Astrocyte of the spinal cord (primary cell): ENCODE measurements around the gene SMYD3.
"Not testable (repeated sequence)": the region's sequence is repeated elsewhere in the genome, so short reads cannot be mapped to it uniquely, and the experiment has no call there.

Experiments used
- DNase-seq: peaks from one replicate; pipeline ENCODE4 v3.0.0; 2011; ENCODE audit warnings: low read depth, low spot score
- H3K4me3 ChIP-seq: 2 replicates; pipeline ENCODE4 v1.5.1; 2011; ENCODE audit warnings: low read depth, mild to moderate bottlenecking, low read length, moderate library complexity
- in situ Hi-C: cut with HindIII; loops from 2 replicates; pipeline ENCODE4 v1.10.0; 2017; ENCODE audit warnings: low sequenced_read_pairs
- TF ChIP-seq, protein P1 (sequence below): IDR thresholded peaks from 2 replicates; pipeline ENCODE4 v1.5.1; 2012; ENCODE audit warnings: low read depth, mild to moderate bottlenecking, low read length, inconsistent platforms

SMYD3 gene

DNA sequence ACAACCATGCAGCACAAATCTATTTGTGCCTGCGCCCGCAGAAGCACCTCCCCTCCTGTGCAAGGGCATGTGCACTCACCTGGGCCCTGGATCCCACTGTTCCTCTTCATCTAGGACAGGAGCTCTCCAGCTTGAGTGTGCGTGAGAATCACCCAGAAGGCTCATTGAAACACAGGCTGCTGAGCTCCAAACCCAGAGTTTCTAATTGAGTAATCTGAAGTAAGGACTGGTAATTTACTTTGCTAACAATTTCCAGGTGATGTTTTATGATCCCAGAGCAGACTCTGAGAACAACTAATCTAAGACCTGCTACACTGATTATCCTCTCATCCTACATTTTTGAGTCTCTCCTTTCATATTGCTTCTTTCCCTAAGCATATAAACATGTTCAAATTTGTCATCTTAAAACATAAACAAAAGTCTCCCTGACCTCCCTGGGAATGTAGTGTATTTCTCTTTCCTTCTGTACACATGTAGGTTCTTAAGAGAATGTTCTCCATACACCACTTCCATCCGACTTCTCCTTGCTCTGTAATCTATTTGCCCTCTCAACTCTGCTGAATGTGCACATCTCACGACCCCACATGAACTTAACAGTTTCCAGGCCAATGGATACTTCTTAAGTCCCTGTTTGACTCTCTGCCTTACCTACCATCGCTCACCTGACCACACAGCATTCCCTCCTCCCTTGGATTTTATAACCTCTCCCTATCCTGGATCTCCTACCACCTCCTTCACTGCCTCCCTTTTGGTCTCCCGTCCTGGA lies 522.5 kb downstream of the SMYD3 start:
- no peak overlapping the region for H3K4me3 ChIP-seq
- no peak for DNase-seq
- in situ Hi-C loops: no loop called here
- TF ChIP-seq, protein P1, sequence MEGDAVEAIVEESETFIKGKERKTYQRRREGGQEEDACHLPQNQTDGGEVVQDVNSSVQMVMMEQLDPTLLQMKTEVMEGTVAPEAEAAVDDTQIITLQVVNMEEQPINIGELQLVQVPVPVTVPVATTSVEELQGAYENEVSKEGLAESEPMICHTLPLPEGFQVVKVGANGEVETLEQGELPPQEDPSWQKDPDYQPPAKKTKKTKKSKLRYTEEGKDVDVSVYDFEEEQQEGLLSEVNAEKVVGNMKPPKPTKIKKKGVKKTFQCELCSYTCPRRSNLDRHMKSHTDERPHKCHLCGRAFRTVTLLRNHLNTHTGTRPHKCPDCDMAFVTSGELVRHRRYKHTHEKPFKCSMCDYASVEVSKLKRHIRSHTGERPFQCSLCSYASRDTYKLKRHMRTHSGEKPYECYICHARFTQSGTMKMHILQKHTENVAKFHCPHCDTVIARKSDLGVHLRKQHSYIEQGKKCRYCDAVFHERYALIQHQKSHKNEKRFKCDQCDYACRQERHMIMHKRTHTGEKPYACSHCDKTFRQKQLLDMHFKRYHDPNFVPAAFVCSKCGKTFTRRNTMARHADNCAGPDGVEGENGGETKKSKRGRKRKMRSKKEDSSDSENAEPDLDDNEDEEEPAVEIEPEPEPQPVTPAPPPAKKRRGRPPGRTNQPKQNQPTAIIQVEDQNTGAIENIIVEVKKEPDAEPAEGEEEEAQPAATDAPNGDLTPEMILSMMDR: no peak

GRCh38 chr1:245983294-245983967 lies 523.6 kb downstream of the SMYD3 start:
- in situ Hi-C loops: no loop called here
- TF ChIP-seq, protein P1: no peak
- H3K4me3 ChIP-seq: no peak overlapping the region
- DNase-seq: no peak

GRCh38 chr1:245979589-245979988 lies 527.5 kb downstream of the SMYD3 start:
- TF ChIP-seq, protein P1: no peak
- H3K4me3 ChIP-seq: no peak overlapping the region
- DNase-seq: no peak
- in situ Hi-C loops: no loop called here

- no peak for DNase-seq
- in situ Hi-C loops: no loop called here
- H3K4me3 ChIP-seq: no peak overlapping the region
- TF ChIP-seq, protein P1: no peak
These were observed 528.2 kb downstream of the SMYD3 start for GRCh38 chr1:245978915-245979314.

GRCh38 chr1:245972476-245972875 lies 534.6 kb downstream of the SMYD3 start:
- no peak overlapping the region for H3K4me3 ChIP-seq
- TF ChIP-seq, protein P1: no peak
- in situ Hi-C loops: no loop called here
- DNase-seq: no peak

DNA sequence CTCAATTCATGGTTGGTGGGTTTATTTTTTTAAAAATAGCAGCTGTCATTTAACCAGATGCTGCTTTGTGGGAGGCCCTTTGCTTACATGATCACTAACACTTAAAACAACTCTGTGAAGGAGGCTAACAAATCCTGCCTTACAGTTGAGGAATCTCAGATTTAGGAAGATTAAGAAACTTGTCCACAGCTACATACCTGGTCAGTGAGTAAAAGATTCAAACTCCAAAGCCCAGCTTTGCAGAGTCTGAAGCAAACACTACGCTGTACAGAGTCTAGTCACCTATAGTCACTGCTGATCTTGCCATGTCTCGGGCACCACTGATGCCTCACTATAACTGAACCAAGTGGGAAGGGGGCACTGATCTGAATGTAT lies 535.4 kb downstream of the SMYD3 start:
- TF ChIP-seq, protein P1: no peak
- H3K4me3 ChIP-seq: no peak overlapping the region
- in situ Hi-C loops: no loop called here
- no peak for DNase-seq

- DNase-seq, H3K4me3 ChIP-seq, in situ Hi-C loops: not testable (repeated sequence)
These were observed 535.9 kb downstream of the SMYD3 start for GRCh38 chr1:245971076-245971710.
